SU-DHL-6 (cell line): ENCODE measurements around the gene SIGLEC12.

ENCODE experiments used
- H2AFZ ChIP-seq: fragments of 200-600 bp; sonication (generic); 2 replicates; pipeline ENCODE4 v1.6.1; 2014; ENCODE audit warnings: low read depth, mild to moderate bottlenecking, moderate library complexity, mixed read lengths, antibody characterized with exemption, low read length; ENCODE audit not compliant: severe bottlenecking
- H3F3A ChIP-seq: fragments of 200-600 bp; shearing (Covaris generic); 2 replicates; pipeline ENCODE4 v1.6.0; 2016; ENCODE audit warnings: antibody characterized with exemption, mild to moderate bottlenecking; ENCODE audit not compliant: insufficient read depth
- H3K27ac ChIP-seq: fragments of 200-600 bp; sonication (generic); 2 replicates; pipeline ENCODE4 v1.5.1; 2016; ENCODE audit warnings: low read depth, mild to moderate bottlenecking, low read length, moderate library complexity, mixed read lengths
- H3K27me3 ChIP-seq: fragments of 200-600 bp; sonication (generic), shearing (Covaris generic); 2 replicates; pipeline ENCODE4 v1.6.0; 2014; ENCODE audit warnings: mild to moderate bottlenecking, low read length
- H3K36me3 ChIP-seq: fragments of 200-600 bp; sonication (generic); 2 replicates; pipeline ENCODE4 v1.6.1; 2014; ENCODE audit warnings: mild to moderate bottlenecking, low read length, mixed read lengths
- H3K4me2 ChIP-seq: fragments of 300-600, 200-600 bp; shearing (Covaris generic), sonication (generic); 2 replicates; pipeline ENCODE4 v1.6.0; 2014; ENCODE audit warnings: low read length, low read depth, mild to moderate bottlenecking; ENCODE audit not compliant: poor library complexity, severe bottlenecking
- H3K4me3 ChIP-seq: fragments of 200-600 bp; sonication (generic); 2 replicates; pipeline ENCODE4 v1.5.1; 2014; ENCODE audit warnings: antibody characterized with exemption, low read length, mild to moderate bottlenecking, mixed read lengths; ENCODE audit not compliant: insufficient read depth, poor library complexity, severe bottlenecking
- H3K79me2 ChIP-seq: fragments of 200-600 bp; sonication (generic); 2 replicates; pipeline ENCODE4 v1.6.1; 2014; ENCODE audit warnings: mild to moderate bottlenecking, low read length, moderate library complexity; ENCODE audit not compliant: insufficient read depth
- H3K9ac ChIP-seq: fragments of 200-600 bp; sonication (generic); 2 replicates; pipeline ENCODE4 v1.7.0; 2014; ENCODE audit warnings: mild to moderate bottlenecking, low read length
- H3K9me2 ChIP-seq: fragments of 200-600 bp; sonication (generic); replicated peaks from 2 replicates; pipeline ENCODE4 v1.6.1; 2014; ENCODE audit warnings: low read length; ENCODE audit not compliant: insufficient read depth
- H3K9me3 ChIP-seq: fragments of 200-600 bp; sonication (generic); 2 replicates; pipeline ENCODE4 v1.6.1; 2014; ENCODE audit warnings: low read length, mixed read lengths; ENCODE audit not compliant: insufficient read depth
- H4K20me1 ChIP-seq: fragments of 200-600 bp; sonication (generic); 2 replicates; pipeline ENCODE4 v1.6.1; 2014; ENCODE audit warnings: low read depth, mild to moderate bottlenecking, antibody characterized with exemption, low read length, moderate library complexity, mixed read lengths
- EZH2phosphoT487 ChIP-seq: fragments of 200-600 bp; sonication (generic), shearing (Covaris generic); conservative IDR thresholded peaks from 2 replicates; pipeline ENCODE4 v1.6.1; 2018; ENCODE audit warnings: mild to moderate bottlenecking, antibody characterized with exemption, low read length, moderate library complexity, mixed read lengths
- TF ChIP-seq, protein P1 (sequence below): fragments of 200-600 bp; sonication (generic); IDR thresholded peaks from one replicate; pipeline ENCODE4 v1.5.1; 2017; ENCODE audit warnings: antibody characterized with exemption, mild to moderate bottlenecking, low read length, moderate library complexity; ENCODE audit not compliant: insufficient read depth, poor library complexity, severe bottlenecking

The SIGLEC12 gene

DNA sequence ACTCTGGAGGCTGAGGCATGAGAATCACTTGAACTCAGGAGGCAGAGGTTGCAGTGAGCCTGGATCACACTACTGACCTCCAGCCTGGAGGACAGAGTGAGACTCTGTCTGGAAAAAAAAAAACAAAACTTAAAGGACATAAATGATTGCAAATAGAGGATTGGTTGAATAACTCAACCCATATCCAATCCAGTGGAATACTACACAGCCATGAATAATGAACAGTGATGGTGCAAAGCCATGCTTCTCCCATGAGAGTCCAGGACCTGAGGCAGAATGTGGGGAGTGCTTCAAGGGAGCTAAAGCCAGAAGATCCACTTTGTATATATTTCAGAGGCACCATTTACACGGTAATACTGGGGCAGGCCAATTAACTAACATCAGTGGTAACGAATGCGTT is 25.4 kb downstream of the SIGLEC12 start:
- Histone ChIP-seq H3K9me2 (no peaks in the 10 kb centered on the region), H4K20me1 (no peaks in the 10 kb centered on the region), H3K27me3 (no peaks in the 10 kb centered on the region), H3K4me2 (no peak overlapping the region), H3K36me3 (no peaks in the 10 kb centered on the region), H2AFZ (no peak overlapping the region), H3K27ac (no peak overlapping the region), H3K79me2 (no peaks in the 10 kb centered on the region), H3K4me3 (no peak overlapping the region), H3F3A (no peaks in the 10 kb centered on the region), H3K9me3 (no peaks in the 10 kb centered on the region), H3K9ac (no peak overlapping the region)
- TF ChIP-seq, protein P1, sequence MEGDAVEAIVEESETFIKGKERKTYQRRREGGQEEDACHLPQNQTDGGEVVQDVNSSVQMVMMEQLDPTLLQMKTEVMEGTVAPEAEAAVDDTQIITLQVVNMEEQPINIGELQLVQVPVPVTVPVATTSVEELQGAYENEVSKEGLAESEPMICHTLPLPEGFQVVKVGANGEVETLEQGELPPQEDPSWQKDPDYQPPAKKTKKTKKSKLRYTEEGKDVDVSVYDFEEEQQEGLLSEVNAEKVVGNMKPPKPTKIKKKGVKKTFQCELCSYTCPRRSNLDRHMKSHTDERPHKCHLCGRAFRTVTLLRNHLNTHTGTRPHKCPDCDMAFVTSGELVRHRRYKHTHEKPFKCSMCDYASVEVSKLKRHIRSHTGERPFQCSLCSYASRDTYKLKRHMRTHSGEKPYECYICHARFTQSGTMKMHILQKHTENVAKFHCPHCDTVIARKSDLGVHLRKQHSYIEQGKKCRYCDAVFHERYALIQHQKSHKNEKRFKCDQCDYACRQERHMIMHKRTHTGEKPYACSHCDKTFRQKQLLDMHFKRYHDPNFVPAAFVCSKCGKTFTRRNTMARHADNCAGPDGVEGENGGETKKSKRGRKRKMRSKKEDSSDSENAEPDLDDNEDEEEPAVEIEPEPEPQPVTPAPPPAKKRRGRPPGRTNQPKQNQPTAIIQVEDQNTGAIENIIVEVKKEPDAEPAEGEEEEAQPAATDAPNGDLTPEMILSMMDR, result no peak
- no peak for TF ChIP-seq EZH2phosphoT487

DNA sequence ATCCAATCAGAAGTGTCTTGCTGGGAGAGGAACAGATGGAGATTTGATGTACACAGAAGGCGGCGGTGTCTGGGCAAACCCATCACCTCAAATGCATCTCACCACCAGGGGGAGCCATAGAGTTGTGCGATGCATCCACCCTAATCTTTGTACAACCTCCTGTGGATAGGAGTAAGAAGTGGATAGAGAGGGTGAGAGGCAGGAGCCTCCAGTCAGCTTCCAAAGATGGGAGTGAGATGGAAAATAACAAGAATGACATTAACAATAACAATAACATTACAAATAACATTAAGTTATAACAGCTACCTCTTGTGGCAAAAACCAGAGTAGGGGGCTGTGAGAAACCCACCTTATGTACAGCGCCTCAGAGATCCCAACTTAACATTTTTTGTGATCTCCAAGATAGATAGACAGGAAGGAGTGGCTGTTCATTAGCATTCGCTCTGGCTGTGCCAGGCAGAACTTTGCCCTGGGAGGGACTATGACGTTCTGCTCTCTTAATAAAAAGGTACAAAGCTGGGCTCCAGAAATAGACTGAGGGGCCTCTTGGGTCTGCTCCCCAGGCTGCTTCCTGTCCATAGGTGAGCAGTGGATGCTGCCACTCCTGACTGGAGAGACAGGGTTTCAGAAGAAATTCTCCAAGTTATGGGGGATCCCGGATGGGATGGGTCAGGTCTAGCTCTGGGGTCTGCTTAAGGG is 28.4 kb downstream of the SIGLEC12 start:
- Histone ChIP-seq H3K9me2 (no peaks in the 10 kb centered on the region), H2AFZ (no peak overlapping the region)

DNA sequence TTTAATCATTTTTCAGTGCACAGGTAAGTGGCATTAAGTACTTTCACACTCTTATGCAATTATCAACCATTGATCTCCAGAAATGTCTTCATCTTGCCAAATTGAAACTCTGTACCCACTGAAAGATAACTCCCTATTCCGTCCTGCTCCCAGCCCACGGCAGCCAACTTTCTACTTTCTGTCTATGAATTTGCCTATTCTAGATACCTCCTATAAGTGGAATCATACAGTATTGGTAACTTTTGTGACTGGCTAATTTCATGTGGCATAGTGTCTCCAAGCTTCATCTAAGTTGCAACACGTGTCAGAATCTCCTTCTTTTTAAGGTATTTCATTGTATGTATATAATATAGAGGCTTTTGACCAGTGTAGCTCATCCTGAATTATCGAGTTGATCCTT is 29.0 kb downstream of the SIGLEC12 start:
- TF ChIP-seq, protein P1, result no peak
- TF ChIP-seq EZH2phosphoT487, result no peak
- H3K79me2 ChIP-seq, result no peaks in the 10 kb centered on the region
- no peaks in the 10 kb centered on the region for H3F3A ChIP-seq
- no peaks in the 10 kb centered on the region for H4K20me1 ChIP-seq
- H3K4me2 ChIP-seq, result no peak overlapping the region
- H3K9me2 ChIP-seq, result no peaks in the 10 kb centered on the region
- H2AFZ ChIP-seq, result no peak overlapping the region
- no peak overlapping the region for H3K27ac ChIP-seq
- no peaks in the 10 kb centered on the region for H3K27me3 ChIP-seq
- no peaks in the 10 kb centered on the region for H3K36me3 ChIP-seq
- H3K4me3 ChIP-seq, result no peak overlapping the region
- H3K9me3 ChIP-seq, result no peaks in the 10 kb centered on the region
- no peak overlapping the region for H3K9ac ChIP-seq

More for the DNA sequence above, 28.4 kb downstream of the SIGLEC12 start:
- TF ChIP-seq, protein P1, result peak; percentile 75
- no peak for TF ChIP-seq EZH2phosphoT487
- Histone ChIP-seq H3F3A (no peaks in the 10 kb centered on the region), H3K9me3 (no peaks in the 10 kb centered on the region), H3K4me2 (no peak overlapping the region), H3K9ac (no peak overlapping the region), H3K79me2 (no peaks in the 10 kb centered on the region), H3K27me3 (no peaks in the 10 kb centered on the region), H3K36me3 (no peaks in the 10 kb centered on the region), H4K20me1 (no peaks in the 10 kb centered on the region), H3K4me3 (no peak overlapping the region), H3K27ac (no peak overlapping the region)
